HepG2 (cell line): ENCODE data around the gene LAX1. TPM values are rescaled to one million over a fixed set of nuclear protein-coding genes. Genes with fewer than 3 reads are reported as not detected.

Experiments used
- AGO1 ChIP-seq: fragments of 200-400 bp; formaldehyde crosslinking; IDR thresholded peaks from 2 replicates; pipeline ENCODE4 v1.6.1; 2017; ENCODE audit warnings: mild to moderate bottlenecking, low read depth, low read length, moderate library complexity; ENCODE audit not compliant: poor library complexity, severe bottlenecking
- CBFB ChIP-seq: sonication (generic); formaldehyde crosslinking; IDR thresholded peaks from 2 replicates; pipeline ENCODE4 v1.4.0; 2020; ENCODE audit warnings: missing genetic modification reagents
- CCAR2 ChIP-seq: fragments of 200-400 bp; formaldehyde crosslinking; optimal IDR thresholded peaks from 2 replicates; pipeline ENCODE3; 2018; ENCODE audit warnings: low read depth, mild to moderate bottlenecking, low read length, moderate library complexity
- CREM ChIP-seq, 2 experiments: sonication (generic) in 1 of 2; formaldehyde crosslinking in 1 of 2; IDR thresholded peaks; 2 replicates each; pipeline versions ENCODE4 v1.4.0 to v1.6.1; 2016 to 2020; ENCODE audit warnings: antibody characterized with exemption in 1 of 2, mild to moderate bottlenecking in 1 of 2, missing genetic modification reagents in 1 of 2
- KDM5A ChIP-seq: fragments of 200-600 bp; sonication (generic); IDR thresholded peaks from 2 replicates; pipeline ENCODE4 v1.7.0; 2018; ENCODE audit warnings: antibody characterized with exemption, mild to moderate bottlenecking, low read length, borderline replicate concordance
- MEIS1 ChIP-seq: sonication (generic); formaldehyde crosslinking; IDR thresholded peaks from 2 replicates; pipeline ENCODE4 v1.9.0; 2021; ENCODE audit warnings: mild to moderate bottlenecking, missing genetic modification reagents, moderate library complexity, borderline replicate concordance
- NFE2L1 ChIP-seq: sonication (generic); formaldehyde crosslinking; IDR thresholded peaks from 2 replicates; pipeline ENCODE4 v1.4.0; 2020; ENCODE audit warnings: missing genetic modification reagents, mild to moderate bottlenecking, borderline replicate concordance
- NR3C1 ChIP-seq: sonication (generic); formaldehyde crosslinking; IDR thresholded peaks from 2 replicates; pipeline ENCODE4 v1.4.0; 2020; ENCODE audit warnings: missing genetic modification reagents
- PCBP1 ChIP-seq: fragments of 200-400 bp; formaldehyde crosslinking; IDR thresholded peaks from 2 replicates; pipeline ENCODE4 v1.6.1; 2017; ENCODE audit warnings: mild to moderate bottlenecking, low read depth, low read length, borderline replicate concordance
- TEAD3 ChIP-seq: optimal IDR thresholded peaks from 2 replicates; pipeline ENCODE3; 2016; ENCODE audit warnings: borderline replicate concordance
- ZBTB1 ChIP-seq: sonication (generic); formaldehyde crosslinking; IDR thresholded peaks from 2 replicates; pipeline ENCODE4 v1.4.0; 2020; ENCODE audit warnings: missing genetic modification reagents, borderline replicate concordance
- ZBTB42 ChIP-seq: sonication (generic); formaldehyde crosslinking; IDR thresholded peaks from 2 replicates; pipeline ENCODE4 v1.5.0; 2020; ENCODE audit warnings: mild to moderate bottlenecking, missing genetic modification reagents
- ZNF75D ChIP-seq: sonication (generic); formaldehyde crosslinking; IDR thresholded peaks from 2 replicates; pipeline ENCODE4 v1.8.1; 2023; ENCODE audit warnings: missing genetic modification reagents, mild to moderate bottlenecking, borderline replicate concordance
- polyA plus RNA-seq, 8 experiments: library from polyadenylated mRNA; depleted of rRNA in 3 of 8; stranded (reverse) in 7 of 8; unstranded in 1 of 8; fragments of >200 nt; fragmentation: Illumina TruSeq in 4 of 8; extraction: Trizol in 4 of 8; gene quantifications; 2 replicates each; pipeline versions ENCODE4 v1.2.1 to v1.2.3, GENCODE V29; 2011 to 2016; ENCODE audit warnings: low read depth in 4 of 8, missing spikeins in 1 of 8, mixed read lengths in 1 of 8; ENCODE audit not compliant: insufficient read depth in 1 of 8
- total RNA-seq, 5 experiments: library from RNA; depleted of rRNA; stranded (reverse); fragments of >200 nt; fragmentation: Illumina TruSeq; extraction: Trizol; gene quantifications; 2 replicates each; pipeline ENCODE4 v1.2.3, GENCODE V29; 2016; ENCODE audit warnings: low read depth in 1 of 5
- TF ChIP-seq, protein P1 (sequence below): IDR thresholded peaks from 2 replicates; pipeline ENCODE4 v1.6.1; 2016; ENCODE audit warnings: missing compliant biosample characterization, missing genetic modification reagents, borderline replicate concordance
- TF ChIP-seq, protein P2 (sequence below): sonication (generic); formaldehyde crosslinking; IDR thresholded peaks from 2 replicates; pipeline ENCODE4 v1.8.1; 2022; ENCODE audit warnings: mild to moderate bottlenecking, missing genetic modification reagents
- TF ChIP-seq, protein P3 (sequence below): sonication (generic); formaldehyde crosslinking; IDR thresholded peaks from 2 replicates; pipeline ENCODE4 v1.4.0; 2020; ENCODE audit warnings: low read depth, missing genetic modification reagents
- TF ChIP-seq, protein P4 (sequence below): sonication (generic); formaldehyde crosslinking; conservative IDR thresholded peaks from 2 replicates; pipeline ENCODE4 v1.8.1; 2023; ENCODE audit warnings: missing genetic modification reagents
- TF ChIP-seq, protein P5 (sequence below): IDR thresholded peaks from 2 replicates; pipeline ENCODE4 v1.6.1; 2016; ENCODE audit warnings: missing compliant biosample characterization, missing genetic modification reagents, borderline replicate concordance

The LAX1 gene
- total and polyA plus RNA-seq, 2 of the 13 experiments (the other 11 are each of a cell fraction or from before 2014, with no cell fraction given): not detected

DNA sequence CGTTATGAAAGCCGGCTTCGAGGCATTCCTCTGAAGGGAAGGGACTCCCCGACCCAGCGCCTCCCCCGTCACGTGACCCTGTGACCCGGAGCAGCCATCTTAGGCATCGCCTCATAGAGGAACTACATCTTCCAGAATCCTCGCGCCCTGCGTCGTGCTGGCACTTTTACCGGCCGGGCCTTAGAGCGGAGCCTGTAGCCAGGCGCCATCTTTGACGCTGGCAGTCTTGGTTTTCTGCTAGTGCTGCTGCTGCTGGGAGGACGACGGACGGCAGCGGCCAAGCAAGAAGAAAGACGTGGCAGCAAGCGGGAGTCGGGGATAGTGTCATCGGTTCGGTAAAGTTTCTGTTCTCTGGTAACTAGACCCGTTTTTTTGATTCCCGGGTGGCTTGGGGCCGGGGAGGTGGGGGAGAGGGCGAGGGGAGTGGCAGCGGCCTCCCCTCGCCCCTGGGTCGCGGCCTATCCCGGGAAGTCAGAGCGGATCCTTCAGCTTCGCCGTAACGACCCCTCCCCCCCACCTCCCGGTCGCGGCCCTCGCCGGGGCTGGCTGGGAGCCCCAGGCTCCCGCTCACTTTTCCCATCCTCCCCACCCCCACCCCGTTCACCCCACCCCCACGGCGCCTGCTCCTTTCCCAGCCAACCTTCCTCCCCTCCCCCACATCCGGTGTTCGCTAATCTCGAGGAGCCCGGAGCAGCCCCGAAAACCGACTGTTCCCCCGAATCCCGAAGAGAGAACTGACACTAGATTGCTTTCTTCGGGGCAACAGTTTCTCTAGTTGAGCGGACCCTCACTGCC is 30.7 kb downstream of the LAX1 start, which contains the start of the genes ZBED6 and ZC3H11A (continued):
- TF ChIP-seq NFE2L1 (CRISPR knock-in tag) (no peak), AGO1 (no peak), MEIS1 (CRISPR knock-in tag) (no peak), ZBTB42 (CRISPR knock-in tag) (peak; percentile 73), NR3C1 (CRISPR knock-in tag) (no peak), CCAR2 (no peak), TEAD3 (peak; percentile 51), KDM5A (no peak), PCBP1 (peak; percentile 93), ZNF75D (CRISPR knock-in tag) (no peak), ZBTB1 (CRISPR knock-in tag) (no peak), CBFB (CRISPR knock-in tag) (peak; percentile 80; the same call in 1 of the 2 replicates), CREM (IDR thresholded peaks at IDR 0.05) (peak; percentile 92), CREM (CRISPR knock-in tag; IDR thresholded peaks at IDR 0.05) (no peak)
- TF ChIP-seq, protein P1, sequence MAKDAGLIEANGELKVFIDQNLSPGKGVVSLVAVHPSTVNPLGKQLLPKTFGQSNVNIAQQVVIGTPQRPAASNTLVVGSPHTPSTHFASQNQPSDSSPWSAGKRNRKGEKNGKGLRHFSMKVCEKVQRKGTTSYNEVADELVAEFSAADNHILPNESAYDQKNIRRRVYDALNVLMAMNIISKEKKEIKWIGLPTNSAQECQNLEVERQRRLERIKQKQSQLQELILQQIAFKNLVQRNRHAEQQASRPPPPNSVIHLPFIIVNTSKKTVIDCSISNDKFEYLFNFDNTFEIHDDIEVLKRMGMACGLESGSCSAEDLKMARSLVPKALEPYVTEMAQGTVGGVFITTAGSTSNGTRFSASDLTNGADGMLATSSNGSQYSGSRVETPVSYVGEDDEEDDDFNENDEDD (CRISPR knock-in tag): peak; percentile 80; the same call in 1 of the 2 replicates
- TF ChIP-seq, protein P2, sequence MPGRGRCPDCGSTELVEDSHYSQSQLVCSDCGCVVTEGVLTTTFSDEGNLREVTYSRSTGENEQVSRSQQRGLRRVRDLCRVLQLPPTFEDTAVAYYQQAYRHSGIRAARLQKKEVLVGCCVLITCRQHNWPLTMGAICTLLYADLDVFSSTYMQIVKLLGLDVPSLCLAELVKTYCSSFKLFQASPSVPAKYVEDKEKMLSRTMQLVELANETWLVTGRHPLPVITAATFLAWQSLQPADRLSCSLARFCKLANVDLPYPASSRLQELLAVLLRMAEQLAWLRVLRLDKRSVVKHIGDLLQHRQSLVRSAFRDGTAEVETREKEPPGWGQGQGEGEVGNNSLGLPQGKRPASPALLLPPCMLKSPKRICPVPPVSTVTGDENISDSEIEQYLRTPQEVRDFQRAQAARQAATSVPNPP (CRISPR knock-in tag): no peak
- TF ChIP-seq, protein P3, sequence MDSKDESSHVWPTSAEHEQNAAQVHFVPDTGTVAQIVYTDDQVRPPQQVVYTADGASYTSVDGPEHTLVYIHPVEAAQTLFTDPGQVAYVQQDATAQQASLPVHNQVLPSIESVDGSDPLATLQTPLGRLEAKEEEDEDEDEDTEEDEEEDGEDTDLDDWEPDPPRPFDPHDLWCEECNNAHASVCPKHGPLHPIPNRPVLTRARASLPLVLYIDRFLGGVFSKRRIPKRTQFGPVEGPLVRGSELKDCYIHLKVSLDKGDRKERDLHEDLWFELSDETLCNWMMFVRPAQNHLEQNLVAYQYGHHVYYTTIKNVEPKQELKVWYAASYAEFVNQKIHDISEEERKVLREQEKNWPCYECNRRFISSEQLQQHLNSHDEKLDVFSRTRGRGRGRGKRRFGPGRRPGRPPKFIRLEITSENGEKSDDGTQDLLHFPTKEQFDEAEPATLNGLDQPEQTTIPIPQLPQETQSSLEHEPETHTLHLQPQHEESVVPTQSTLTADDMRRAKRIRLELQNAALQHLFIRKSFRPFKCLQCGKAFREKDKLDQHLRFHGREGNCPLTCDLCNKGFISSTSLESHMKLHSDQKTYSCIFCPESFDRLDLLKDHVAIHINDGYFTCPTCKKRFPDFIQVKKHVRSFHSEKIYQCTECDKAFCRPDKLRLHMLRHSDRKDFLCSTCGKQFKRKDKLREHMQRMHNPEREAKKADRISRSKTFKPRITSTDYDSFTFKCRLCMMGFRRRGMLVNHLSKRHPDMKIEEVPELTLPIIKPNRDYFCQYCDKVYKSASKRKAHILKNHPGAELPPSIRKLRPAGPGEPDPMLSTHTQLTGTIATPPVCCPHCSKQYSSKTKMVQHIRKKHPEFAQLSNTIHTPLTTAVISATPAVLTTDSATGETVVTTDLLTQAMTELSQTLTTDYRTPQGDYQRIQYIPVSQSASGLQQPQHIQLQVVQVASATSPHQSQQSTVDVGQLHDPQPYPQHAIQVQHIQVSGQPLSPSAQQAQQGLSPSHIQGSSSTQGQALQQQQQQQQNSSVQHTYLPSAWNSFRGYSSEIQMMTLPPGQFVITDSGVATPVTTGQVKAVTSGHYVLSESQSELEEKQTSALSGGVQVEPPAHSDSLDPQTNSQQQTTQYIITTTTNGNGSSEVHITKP (CRISPR knock-in tag): no peak
- TF ChIP-seq, protein P4, sequence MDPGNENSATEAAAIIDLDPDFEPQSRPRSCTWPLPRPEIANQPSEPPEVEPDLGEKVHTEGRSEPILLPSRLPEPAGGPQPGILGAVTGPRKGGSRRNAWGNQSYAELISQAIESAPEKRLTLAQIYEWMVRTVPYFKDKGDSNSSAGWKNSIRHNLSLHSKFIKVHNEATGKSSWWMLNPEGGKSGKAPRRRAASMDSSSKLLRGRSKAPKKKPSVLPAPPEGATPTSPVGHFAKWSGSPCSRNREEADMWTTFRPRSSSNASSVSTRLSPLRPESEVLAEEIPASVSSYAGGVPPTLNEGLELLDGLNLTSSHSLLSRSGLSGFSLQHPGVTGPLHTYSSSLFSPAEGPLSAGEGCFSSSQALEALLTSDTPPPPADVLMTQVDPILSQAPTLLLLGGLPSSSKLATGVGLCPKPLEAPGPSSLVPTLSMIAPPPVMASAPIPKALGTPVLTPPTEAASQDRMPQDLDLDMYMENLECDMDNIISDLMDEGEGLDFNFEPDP (CRISPR knock-in tag): no peak
- TF ChIP-seq, protein P5, sequence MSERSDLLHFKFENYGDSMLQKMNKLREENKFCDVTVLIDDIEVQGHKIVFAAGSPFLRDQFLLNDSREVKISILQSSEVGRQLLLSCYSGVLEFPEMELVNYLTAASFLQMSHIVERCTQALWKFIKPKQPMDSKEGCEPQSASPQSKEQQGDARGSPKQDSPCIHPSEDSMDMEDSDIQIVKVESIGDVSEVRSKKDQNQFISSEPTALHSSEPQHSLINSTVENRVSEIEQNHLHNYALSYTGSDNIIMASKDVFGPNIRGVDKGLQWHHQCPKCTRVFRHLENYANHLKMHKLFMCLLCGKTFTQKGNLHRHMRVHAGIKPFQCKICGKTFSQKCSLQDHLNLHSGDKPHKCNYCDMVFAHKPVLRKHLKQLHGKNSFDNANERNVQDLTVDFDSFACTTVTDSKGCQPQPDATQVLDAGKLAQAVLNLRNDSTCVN: no peak
